ENCODE data around the gene ANKRD13B. TPM values are rescaled to one million over a fixed set of nuclear protein-coding genes. Genes with fewer than 3 reads are reported as not detected.

ANKRD13B gene
- polyA plus RNA-seq, 4 donors, result 7.5 to 13.4 (median 9.3) TPM

- DNase-seq (ENCODE audit: low read depth in 4 of 4, low spot score in 3 of 4), result peak in 3 of 4 donors; percentile 87 to 88 (median 87)
These were observed 959 bp upstream of the ANKRD13B start for GRCh38 chr17:29591737-29592608.

GRCh38 chr17:29593591-29594518 is 923 bp downstream of the ANKRD13B start:
- DNase-seq (ENCODE audit: low read depth in 4 of 4, low spot score in 3 of 4), result no peak

GRCh38 chr17:29594519-29595090 is 1.7 kb downstream of the ANKRD13B start:
- DNase-seq (ENCODE audit: low read depth in 4 of 4, low spot score in 3 of 4), result no peak

GRCh38 chr17:29595107-29595942 is 2.4 kb downstream of the ANKRD13B start:
- no peak for DNase-seq (ENCODE audit: low read depth in 4 of 4, low spot score in 3 of 4)

- no peak for DNase-seq (ENCODE audit: low read depth in 4 of 4, low spot score in 3 of 4)
These were observed 3.2 kb downstream of the ANKRD13B start for GRCh38 chr17:29595943-29596774.

GRCh38 chr17:29596811-29597210 is 3.9 kb downstream of the ANKRD13B start:
- no peak for DNase-seq (ENCODE audit: low read depth in 4 of 4, low spot score in 3 of 4)

- no peak for DNase-seq (ENCODE audit: low read depth in 4 of 4, low spot score in 3 of 4)
These were observed 4.6 kb downstream of the ANKRD13B start for GRCh38 chr17:29597361-29598172.

GRCh38 chr17:29603109-29603674 is 10.3 kb downstream of the ANKRD13B start:
- no peak for DNase-seq (ENCODE audit: low read depth in 4 of 4, low spot score in 3 of 4)

- no peak for DNase-seq (ENCODE audit: low read depth in 4 of 4, low spot score in 3 of 4)
These were observed 14.7 kb downstream of the ANKRD13B start for GRCh38 chr17:29607557-29608195.

GRCh38 chr17:29608986-29609385 is 16.1 kb downstream of the ANKRD13B start:
- no peak for DNase-seq (ENCODE audit: low read depth in 4 of 4, low spot score in 3 of 4)

GRCh38 chr17:29610395-29610794 is 17.5 kb downstream of the ANKRD13B start:
- DNase-seq (ENCODE audit: low read depth in 4 of 4, low spot score in 3 of 4), result no peak

GRCh38 chr17:29611351-29612093 is 18.6 kb downstream of the ANKRD13B start:
- no peak for DNase-seq (ENCODE audit: low read depth in 4 of 4, low spot score in 3 of 4)

GRCh38 chr17:29612094-29612403 is 19.1 kb downstream of the ANKRD13B start:
- DNase-seq (ENCODE audit: low read depth in 4 of 4, low spot score in 3 of 4), result no peak

GRCh38 chr17:29612404-29613280 is 19.7 kb downstream of the ANKRD13B start:
- no peak for DNase-seq (ENCODE audit: low read depth in 4 of 4, low spot score in 3 of 4)

GRCh38 chr17:29613352-29613837 is 20.5 kb downstream of the ANKRD13B start:
- DNase-seq (ENCODE audit: low read depth in 4 of 4, low spot score in 3 of 4), result peak; percentile 79 to 90 (median 82)

- no peak for DNase-seq (ENCODE audit: low read depth in 4 of 4, low spot score in 3 of 4)
These were observed 20.9 kb downstream of the ANKRD13B start for GRCh38 chr17:29613856-29614255.

Measured in right renal pelvis (tissue), 4 donors.